H9 (cell line): Measurements from ENCODE around the gene GRIK4. TPM values are rescaled to one million over a fixed set of nuclear protein-coding genes. Genes with fewer than 3 reads are reported as not detected.

Experiments
- DNase-seq: peaks from one replicate; pipeline ENCODE4 v3.0.0-alpha.2; 2017
- H2AFZ ChIP-seq: one replicate; pipeline ENCODE4 v1.6.1; 2013; ENCODE audit warnings: mild to moderate bottlenecking, low read length, control low read depth, moderate library complexity
- H2AK5ac ChIP-seq: 2 replicates; pipeline ENCODE4 v1.6.1; 2013; ENCODE audit warnings: low read length, control low read depth, mixed read lengths; ENCODE audit not compliant: insufficient read length
- H2BK120ac ChIP-seq: one replicate; pipeline ENCODE4 v1.6.1; 2013; ENCODE audit warnings: low read depth, mild to moderate bottlenecking, low read length, control low read depth, inconsistent platforms; ENCODE audit not compliant: poor library complexity, severe bottlenecking
- H2BK12ac ChIP-seq: 2 replicates; pipeline ENCODE4 v1.6.1; 2013; ENCODE audit warnings: low read length, control low read depth, mixed read lengths, low read depth; ENCODE audit not compliant: insufficient read length
- H2BK15ac ChIP-seq: 2 replicates; pipeline ENCODE4 v1.6.1; 2013; ENCODE audit warnings: low read depth, low read length, control low read depth
- H2BK20ac ChIP-seq: one replicate; pipeline ENCODE4 v1.6.1; 2013; ENCODE audit warnings: low read depth, mild to moderate bottlenecking, low read length, control low read depth, inconsistent platforms; ENCODE audit not compliant: poor library complexity, severe bottlenecking
- H2BK5ac ChIP-seq: 2 replicates; pipeline ENCODE4 v1.6.1; 2013; ENCODE audit warnings: low read length, control low read depth, mixed read lengths; ENCODE audit not compliant: insufficient read length
- H3K14ac ChIP-seq: 2 replicates; pipeline ENCODE4 v1.6.1; 2013; ENCODE audit warnings: low read length, control low read depth; ENCODE audit not compliant: insufficient read depth
- H3K18ac ChIP-seq: 2 replicates; pipeline ENCODE4 v1.6.1; 2013; ENCODE audit warnings: low read depth, mild to moderate bottlenecking, mixed read lengths, low read length, control low read depth; ENCODE audit not compliant: insufficient read length
- H3K23ac ChIP-seq: 2 replicates; pipeline ENCODE4 v1.6.1; 2013; ENCODE audit warnings: low read length, control low read depth, mixed read lengths, low read depth; ENCODE audit not compliant: insufficient read length
- H3K23me2 ChIP-seq: 2 replicates; pipeline ENCODE4 v1.6.1; 2013; ENCODE audit warnings: low read depth, mild to moderate bottlenecking, mixed read lengths, low read length, control low read depth; ENCODE audit not compliant: insufficient read length, poor library complexity, severe bottlenecking
- H3K27ac ChIP-seq: 2 replicates; pipeline ENCODE4 v1.5.1; 2013; ENCODE audit warnings: low read length, control low read depth, mixed read lengths, low read depth; ENCODE audit not compliant: insufficient read length
- H3K27me3 ChIP-seq: 2 replicates; pipeline ENCODE4 v1.6.1; 2013; ENCODE audit warnings: low read length, control low read depth, inconsistent platforms; ENCODE audit not compliant: insufficient read depth
- H3K4ac ChIP-seq: 2 replicates; pipeline ENCODE4 v1.6.1; 2013; ENCODE audit warnings: low read depth, mild to moderate bottlenecking, control low read depth, inconsistent platforms, low read length, moderate library complexity
- H3K4me1 ChIP-seq: 2 replicates; pipeline ENCODE4 v1.6.1; 2013; ENCODE audit warnings: low read length, control low read depth, inconsistent platforms; ENCODE audit not compliant: insufficient read depth
- H3K4me2 ChIP-seq: 2 replicates; pipeline ENCODE4 v1.6.1; 2013; ENCODE audit warnings: low read length, control low read depth, mixed read lengths; ENCODE audit not compliant: insufficient read length, insufficient read depth
- H3K56ac ChIP-seq: 2 replicates; pipeline ENCODE4 v1.6.1; 2013; ENCODE audit warnings: low read depth, mild to moderate bottlenecking, mixed read lengths, low read length, control low read depth; ENCODE audit not compliant: insufficient read length
- H3K79me1 ChIP-seq: 2 replicates; pipeline ENCODE4 v1.6.1; 2013; ENCODE audit warnings: low read depth, mild to moderate bottlenecking, moderate library complexity, low read length, control low read depth, inconsistent platforms; ENCODE audit not compliant: insufficient read depth, poor library complexity, severe bottlenecking
- H3K79me2 ChIP-seq: 2 replicates; pipeline ENCODE4 v1.6.1; 2013; ENCODE audit warnings: low read length, control low read depth, inconsistent platforms; ENCODE audit not compliant: insufficient read depth
- H3K9ac ChIP-seq: 2 replicates; pipeline ENCODE4 v1.6.1; 2013; ENCODE audit warnings: low read length, control low read depth, mixed read lengths; ENCODE audit not compliant: insufficient read length; ENCODE audit errors: extremely low read depth
- H3K9me3 ChIP-seq: one replicate; pipeline ENCODE4 v1.6.1; 2013; ENCODE audit warnings: low read depth, low read length, inconsistent platforms; ENCODE audit not compliant: control insufficient read depth
- H3T11ph ChIP-seq: one replicate; pipeline ENCODE4 v1.6.1; 2013; ENCODE audit warnings: mild to moderate bottlenecking, low read length, control low read depth, inconsistent platforms
- H4K20me1 ChIP-seq: one replicate; pipeline ENCODE4 v1.6.1; 2013; ENCODE audit not compliant: control insufficient read depth, insufficient read length, insufficient read depth
- H4K5ac ChIP-seq: 2 replicates; pipeline ENCODE4 v1.6.1; 2013; ENCODE audit warnings: low read depth, mild to moderate bottlenecking, mixed read lengths, low read length, control low read depth; ENCODE audit not compliant: insufficient read length
- H4K8ac ChIP-seq: replicated peaks from 2 replicates; pipeline ENCODE4 v1.6.1; 2013; ENCODE audit warnings: low read length, control low read depth, mixed read lengths, low read depth; ENCODE audit not compliant: insufficient read length
- H4K91ac ChIP-seq: 2 replicates; pipeline ENCODE4 v1.6.1; 2013; ENCODE audit warnings: low read depth, mild to moderate bottlenecking, moderate library complexity, mixed read lengths, low read length, control low read depth; ENCODE audit not compliant: insufficient read length
- H3K27ac Mint-ChIP-seq, 3 experiments: 2 replicates in 2 of 3; 3 replicates in 1 of 3; pipeline ENCODE4 v1.8.0; 2020 to 2021; ENCODE audit warnings: mixed read lengths in 3 of 3, mild to moderate bottlenecking in 1 of 3, moderate library complexity in 1 of 3
- H3K27me3 Mint-ChIP-seq: 2 replicates; pipeline ENCODE4 v1.8.0; 2021; ENCODE audit warnings: low read depth, mild to moderate bottlenecking, moderate library complexity, mixed read lengths
- H3K36me3 Mint-ChIP-seq, 3 experiments: 2 replicates in 2 of 3; 3 replicates in 1 of 3; pipeline ENCODE4 v1.8.0; 2020 to 2021; ENCODE audit warnings: low read depth in 3 of 3, mixed read lengths in 3 of 3; ENCODE audit not compliant: insufficient read depth in 1 of 3
- H3K4me1 Mint-ChIP-seq, 2 experiments: 2 replicates each; pipeline ENCODE4 v1.8.0; 2020; ENCODE audit warnings: mixed read lengths in 2 of 2
- H3K4me3 Mint-ChIP-seq, 2 experiments: 2 replicates in 1 of 2; 3 replicates in 1 of 2; pipeline ENCODE4 v1.8.0; 2020 to 2021; ENCODE audit warnings: mild to moderate bottlenecking in 2 of 2, mixed read lengths in 2 of 2, moderate library complexity in 1 of 2
- H3K9me3 Mint-ChIP-seq, 2 experiments: 2 replicates in 1 of 2; 3 replicates in 1 of 2; pipeline ENCODE4 v1.8.0; 2020; ENCODE audit warnings: mild to moderate bottlenecking in 2 of 2, mixed read lengths in 2 of 2, moderate library complexity in 1 of 2
- WGBS: extraction: QIAGEN DNeasy Blood & Tissue Kit; methylation state at CpG from one replicate; pipeline ENCODE4 v1.1.7; 2013; ENCODE audit warnings: missing lambda C conversion rate, low lambda C conversion rate, mixed read lengths; ENCODE audit not compliant: insufficient read length; ENCODE audit errors: extremely low coverage; 5-methylcytosine and 5-hydroxymethylcytosine counted together
- total RNA-seq: library from RNA; stranded (reverse); gene quantifications from 2 replicates; pipeline ENCODE4 v1.2.1, GENCODE V29; 2021
- TF ChIP-seq, protein P1 (sequence below): fragments of 200-600 bp; sonication (generic); conservative IDR thresholded peaks from 3 replicates; pipeline ENCODE4 v1.8.0; 2021; ENCODE audit warnings: antibody characterized with exemption, mild to moderate bottlenecking

GRIK4 gene
- total RNA-seq, 1 experiment from 2014 or later = 2.3 TPM

- TF ChIP-seq, protein P1, sequence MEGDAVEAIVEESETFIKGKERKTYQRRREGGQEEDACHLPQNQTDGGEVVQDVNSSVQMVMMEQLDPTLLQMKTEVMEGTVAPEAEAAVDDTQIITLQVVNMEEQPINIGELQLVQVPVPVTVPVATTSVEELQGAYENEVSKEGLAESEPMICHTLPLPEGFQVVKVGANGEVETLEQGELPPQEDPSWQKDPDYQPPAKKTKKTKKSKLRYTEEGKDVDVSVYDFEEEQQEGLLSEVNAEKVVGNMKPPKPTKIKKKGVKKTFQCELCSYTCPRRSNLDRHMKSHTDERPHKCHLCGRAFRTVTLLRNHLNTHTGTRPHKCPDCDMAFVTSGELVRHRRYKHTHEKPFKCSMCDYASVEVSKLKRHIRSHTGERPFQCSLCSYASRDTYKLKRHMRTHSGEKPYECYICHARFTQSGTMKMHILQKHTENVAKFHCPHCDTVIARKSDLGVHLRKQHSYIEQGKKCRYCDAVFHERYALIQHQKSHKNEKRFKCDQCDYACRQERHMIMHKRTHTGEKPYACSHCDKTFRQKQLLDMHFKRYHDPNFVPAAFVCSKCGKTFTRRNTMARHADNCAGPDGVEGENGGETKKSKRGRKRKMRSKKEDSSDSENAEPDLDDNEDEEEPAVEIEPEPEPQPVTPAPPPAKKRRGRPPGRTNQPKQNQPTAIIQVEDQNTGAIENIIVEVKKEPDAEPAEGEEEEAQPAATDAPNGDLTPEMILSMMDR = no peak
- Histone ChIP-seq H3K23ac (no peak overlapping the region), H4K5ac (no peak overlapping the region), H3T11ph (no peak overlapping the region), H4K91ac (no peak overlapping the region), H3K79me1 (no peaks in the 10 kb centered on the region), H2BK120ac (no peak overlapping the region), H3K79me2 (no peaks in the 10 kb centered on the region), H2BK12ac (no peak overlapping the region), H4K20me1 (peaks cover 2% of the 10 kb centered on the region), H3K27ac (no peak overlapping the region), H3K14ac (no peak overlapping the region), H3K4me1 (no peaks in the 10 kb centered on the region), H3K56ac (no peak overlapping the region), H2AFZ (no peak overlapping the region), H3K9ac (no peak overlapping the region), H3K9me3 (no peaks in the 10 kb centered on the region), H2AK5ac (no peak overlapping the region), H2BK5ac (no peak overlapping the region), H3K4ac (no peak overlapping the region), H3K23me2 (peaks cover 4% of the 10 kb centered on the region), H3K4me2 (no peak overlapping the region), H2BK15ac (no peak overlapping the region), H2BK20ac (no peak overlapping the region), H3K27me3 (no peaks in the 10 kb centered on the region; the same call in 1 of the 2 replicates), H4K8ac (no peak overlapping the region), H3K18ac (no peak overlapping the region)
- Mint-ChIP-seq H3K9me3 (no peaks in the 10 kb centered on the region), H3K4me1 (peaks cover 4 to 20% of the 10 kb centered on the region in 2 experiments), H3K27me3 (peaks cover 56% of the 10 kb centered on the region), H3K4me3 (no peak overlapping the region), H3K27ac (no peak overlapping the region; a peak in 1 of 7 replicates), H3K36me3 (no peaks in the 10 kb centered on the region)
- DNase-seq = no peak
- no CpG with 5 or more reads among the region's 7 CpGs for WGBS
Observed at GRCh38 chr11:120509346-120510053, 2.0 kb upstream of the GRIK4 start.
